CD14-positive monocyte (primary cell): ENCODE measurements around the gene SIPA1L3. TPM values are rescaled to one million over a fixed set of nuclear protein-coding genes. Genes with fewer than 3 reads are reported as not detected.

Source experiments
- DNase-seq, 3 donors: peaks; one replicate each; pipeline ENCODE4 v3.0.0-alpha.2; 2011 to 2022
- H2AFZ ChIP-seq: 2 replicates; pipeline ENCODE4 v1.6.0; 2012; ENCODE audit warnings: mild to moderate bottlenecking, low read depth, low read length, inconsistent platforms; ENCODE audit not compliant: insufficient read depth, poor library complexity, severe bottlenecking
- H3K27ac ChIP-seq, 2 donors: 1 replicate in 1 of 2; 2 replicates in 1 of 2; pipeline ENCODE4 v1.5.1; 2012 to 2013; ENCODE audit warnings: low read length in 2 of 2, control low read depth in 1 of 2, inconsistent platforms in 1 of 2, low read depth in 1 of 2, mild to moderate bottlenecking in 1 of 2
- H3K27me3 ChIP-seq, 2 donors: one replicate each; pipeline versions ENCODE4 v1.6.0 to v1.6.1; 2011 to 2013; ENCODE audit warnings: low read length in 2 of 2; ENCODE audit not compliant: control insufficient read depth in 2 of 2, insufficient read depth in 2 of 2
- H3K36me3 ChIP-seq, 2 donors: replicated peaks in 1 of 2; 1 replicate in 1 of 2; 2 replicates in 1 of 2; pipeline versions ENCODE4 v1.5.1 to v1.6.1; 2012 to 2013; ENCODE audit warnings: low read length in 2 of 2, control low read depth in 1 of 2, inconsistent platforms in 1 of 2, mild to moderate bottlenecking in 1 of 2; ENCODE audit not compliant: insufficient read depth in 2 of 2, control insufficient read depth in 1 of 2
- H3K4me1 ChIP-seq, 2 donors: 1 replicate in 1 of 2; 2 replicates in 1 of 2; pipeline versions ENCODE4 v1.5.1 to v1.6.1; 2012 to 2013; ENCODE audit warnings: low read length in 2 of 2, control low read depth in 1 of 2, inconsistent platforms in 1 of 2, mild to moderate bottlenecking in 1 of 2, moderate library complexity in 1 of 2; ENCODE audit not compliant: insufficient read depth in 2 of 2, control insufficient read depth in 1 of 2
- H3K4me2 ChIP-seq: replicated peaks from 2 replicates; pipeline ENCODE3; 2012; ENCODE audit warnings: low read length, moderate library complexity, mild to moderate bottlenecking; ENCODE audit not compliant: poor library complexity, severe bottlenecking; ENCODE audit errors: extremely low read depth
- H3K4me3 ChIP-seq, 3 experiments: fragments of 200-600 bp in 1 of 3; sonication (generic) in 1 of 3; replicated peaks in 1 of 3; 1 replicate in 2 of 3; 2 replicates in 1 of 3; pipeline ENCODE4 v1.5.1; 2011 to 2013; ENCODE audit warnings: low read length in 3 of 3, mild to moderate bottlenecking in 3 of 3, control low read depth in 2 of 3, low read depth in 2 of 3, inconsistent platforms in 1 of 3, moderate library complexity in 1 of 3
- H3K79me2 ChIP-seq: 2 replicates; pipeline ENCODE4 v1.6.0; 2012; ENCODE audit warnings: mild to moderate bottlenecking, control low read depth, inconsistent platforms, low read length, moderate library complexity; ENCODE audit not compliant: insufficient read depth
- H3K9ac ChIP-seq: 2 replicates; pipeline ENCODE4 v1.6.0; 2017; ENCODE audit warnings: low read length, mild to moderate bottlenecking; ENCODE audit not compliant: insufficient read depth, poor library complexity, severe bottlenecking
- H3K9me3 ChIP-seq, 2 donors: replicated peaks in 1 of 2; 1 replicate in 1 of 2; 2 replicates in 1 of 2; pipeline versions ENCODE4 v1.5.1 to v1.6.1; 2012 to 2013; ENCODE audit warnings: low read length in 2 of 2, control low read depth in 1 of 2; ENCODE audit not compliant: control insufficient read depth in 1 of 2, insufficient read depth in 1 of 2
- H4K20me1 ChIP-seq: 2 replicates; pipeline ENCODE4 v1.6.0; 2012; ENCODE audit warnings: mild to moderate bottlenecking, low read length, control low read depth, moderate library complexity; ENCODE audit not compliant: insufficient read depth
- H3K27ac Mint-ChIP-seq, 7 donors: one replicate each; pipeline ENCODE4 v1.8.0; 2020; ENCODE audit warnings: mild to moderate bottlenecking in 7 of 7, mixed read lengths in 7 of 7, moderate library complexity in 6 of 7, inconsistent platforms in 2 of 7
- H3K27me3 Mint-ChIP-seq, 3 donors: one replicate each; pipeline ENCODE4 v1.8.0; 2021 to 2022; ENCODE audit warnings: low read depth in 3 of 3, mild to moderate bottlenecking in 3 of 3, mixed read lengths in 3 of 3, moderate library complexity in 3 of 3, inconsistent platforms in 1 of 3
- H3K36me3 Mint-ChIP-seq, 2 donors: one replicate each; pipeline ENCODE4 v1.8.0; 2020; ENCODE audit warnings: mixed read lengths in 2 of 2, inconsistent platforms in 1 of 2, mild to moderate bottlenecking in 1 of 2
- H3K4me1 Mint-ChIP-seq: one replicate; pipeline ENCODE4 v1.8.0; 2020; ENCODE audit warnings: mild to moderate bottlenecking, mixed read lengths
- H3K4me3 Mint-ChIP-seq, 2 donors: one replicate each; pipeline ENCODE4 v1.8.0; 2020; ENCODE audit warnings: mild to moderate bottlenecking in 2 of 2, mixed read lengths in 2 of 2, moderate library complexity in 1 of 2
- H3K9me3 Mint-ChIP-seq, 7 donors: one replicate each; pipeline ENCODE4 v1.8.0; 2020 to 2022; ENCODE audit warnings: mixed read lengths in 7 of 7, mild to moderate bottlenecking in 6 of 7, moderate library complexity in 6 of 7, inconsistent platforms in 2 of 7
- CTCF ChIP-seq: fragments of 200-600 bp; IDR thresholded peaks from one replicate; pipeline ENCODE4 v1.8.0; 2022; ENCODE audit warnings: antibody characterized with exemption, mild to moderate bottlenecking
- whole genome bisulfite sequencing: methylation state at CpG from one replicate; pipeline ENCODE4 v1.1.5; 2013; ENCODE audit warnings: missing lambda C conversion rate; ENCODE audit not compliant: insufficient coverage; 5-methylcytosine and 5-hydroxymethylcytosine counted together
- intact Hi-C, 2 donors: fragments of 100-400 bp; cut with micrococcal nuclease; formaldehyde crosslinking; loops; one replicate each; pipeline versions ENCODE4 v1.15.0 to v1.15.1; 2023
- polyA plus RNA-seq, 3 donors: library from polyadenylated mRNA; depleted of rRNA in 1 of 3; unstranded in 2 of 3; stranded (reverse) in 1 of 3; fragments of 300-500 nt in 2 of 3; fragments of >200 nt in 1 of 3; fragmentation: Illumina TruSeq in 2 of 3; gene quantifications; 1 replicate in 2 of 3; 2 replicates in 1 of 3; pipeline ENCODE4 v1.2.3, GENCODE V29; 2012 to 2021

SIPA1L3 gene
- polyA plus RNA-seq, 3 donors = 0.55 to 4.5 (median 0.99) TPM

- Mint-ChIP-seq H3K4me3 (no peak overlapping the region), H3K27ac (no peak overlapping the region)
These were observed 52.7 kb downstream of the SIPA1L3 start for GRCh38 chr19:37959665-37960114.

GRCh38 chr19:37961198-37961597, 54.2 kb downstream of the SIPA1L3 start:
- H3K4me1 ChIP-seq = peaks cover 0 to 13% of the 10 kb centered on the region in 2 donors
- peaks cover 15% of the 10 kb centered on the region for H3K4me1 Mint-ChIP-seq
- peaks cover 4% of the 10 kb centered on the region for H4K20me1 ChIP-seq
- no peaks in the 10 kb centered on the region for H3K27me3 ChIP-seq
- no peak overlapping the region for H3K27ac ChIP-seq
- peaks cover 4 to 10% (median 6%) of the 10 kb centered on the region in 7 donors for H3K9me3 Mint-ChIP-seq
- H3K9me3 ChIP-seq = peaks cover 5 to 7% of the 10 kb centered on the region in 2 donors
- no peak overlapping the region for H2AFZ ChIP-seq
- H3K4me2 ChIP-seq = no peak overlapping the region
- peaks cover 5% of the 10 kb centered on the region for H3K79me2 ChIP-seq
- no peak for DNase-seq
- H3K4me3 Mint-ChIP-seq = no peak overlapping the region
- H3K27me3 Mint-ChIP-seq = no peaks in the 10 kb centered on the region
- H3K4me3 ChIP-seq = no peak overlapping the region
- no peak overlapping the region for H3K9ac ChIP-seq
- no peak for TF ChIP-seq CTCF
- WGBS = no CpG with 5 or more reads among the region's 4 CpGs
- intact Hi-C loops = no loop called here
- H3K27ac Mint-ChIP-seq = no peak overlapping the region
- no peaks in the 10 kb centered on the region for H3K36me3 ChIP-seq
- H3K36me3 Mint-ChIP-seq = peaks cover 3 to 7% of the 10 kb centered on the region in 2 donors

More at GRCh38 chr19:37959665-37960114, 52.7 kb downstream of the SIPA1L3 start:
- peaks cover 15% of the 10 kb centered on the region for H3K4me1 Mint-ChIP-seq
- H3K4me2 ChIP-seq = no peak overlapping the region
- TF ChIP-seq CTCF = no peak
- no peak overlapping the region for H3K4me3 ChIP-seq
- H3K27ac ChIP-seq = no peak overlapping the region
- WGBS = no CpG with 5 or more reads among the region's 3 CpGs
- peaks cover 5 to 7% of the 10 kb centered on the region in 2 donors for H3K9me3 ChIP-seq
- H3K9ac ChIP-seq = no peak overlapping the region
- intact Hi-C loops = no loop called here
- H4K20me1 ChIP-seq = peaks cover 9% of the 10 kb centered on the region
- no peaks in the 10 kb centered on the region for H3K27me3 ChIP-seq
- H3K36me3 Mint-ChIP-seq = peaks cover 3% of the 10 kb centered on the region in 2 donors
- H3K36me3 ChIP-seq = no peaks in the 10 kb centered on the region
- H3K9me3 Mint-ChIP-seq = peaks cover 4 to 10% (median 6%) of the 10 kb centered on the region in 7 donors
- peaks cover 0 to 14% of the 10 kb centered on the region in 2 donors for H3K4me1 ChIP-seq
- H3K79me2 ChIP-seq = peaks cover 4% of the 10 kb centered on the region
- no peaks in the 10 kb centered on the region for H3K27me3 Mint-ChIP-seq
- no peak for DNase-seq
- no peak overlapping the region for H2AFZ ChIP-seq
